GM12878 (cell line): ENCODE measurements around the gene SCAF8.

Experiments used
- ATF7 ChIP-seq: fragments of 450-650 bp; IDR thresholded peaks from 2 replicates; pipeline ENCODE4 v1.6.1; 2016; ENCODE audit warnings: low read depth, mild to moderate bottlenecking
- CBFB ChIP-seq: IDR thresholded peaks from 2 replicates; pipeline ENCODE4 v1.6.1; 2016; ENCODE audit warnings: antibody characterized with exemption, low read depth
- CBX3 ChIP-seq: fragments of 200-600 bp; sonication (generic); IDR thresholded peaks from 2 replicates; pipeline ENCODE4 v1.6.1; 2016; ENCODE audit warnings: low read depth, borderline replicate concordance
- CEBPZ ChIP-seq: fragments of 150-350 bp; IDR thresholded peaks from 2 replicates; pipeline ENCODE4 v1.6.1; 2016; ENCODE audit warnings: low read depth, low read length
- EZH2 ChIP-seq: IDR thresholded peaks from 2 replicates; pipeline ENCODE4 v1.6.1; 2012; ENCODE audit warnings: low read depth, mild to moderate bottlenecking, control low read depth, inconsistent platforms, low read length, borderline replicate concordance; ENCODE audit not compliant: control insufficient read depth
- FOS ChIP-seq: IDR thresholded peaks from 3 replicates; pipeline ENCODE4 v1.6.1; 2011; ENCODE audit warnings: borderline replicate concordance; ENCODE audit not compliant: insufficient read length; ENCODE audit errors: extremely low read depth
- HCFC1 ChIP-seq: fragments of 150-350 bp; IDR thresholded peaks from 2 replicates; pipeline ENCODE4 v1.6.1; 2014; ENCODE audit warnings: low read length
- JUNB ChIP-seq: IDR thresholded peaks from 2 replicates; pipeline ENCODE4 v1.6.1; 2016; ENCODE audit warnings: antibody characterized with exemption, mild to moderate bottlenecking
- NFIC ChIP-seq: IDR thresholded peaks from 2 replicates; pipeline ENCODE4 v1.6.1; 2012; ENCODE audit warnings: low read depth, mild to moderate bottlenecking, inconsistent platforms, low read length, moderate library complexity
- POLR2AphosphoS2 ChIP-seq: IDR thresholded peaks from 2 replicates; pipeline ENCODE4 v1.6.1; 2011; ENCODE audit warnings: low read depth, mild to moderate bottlenecking, low read length, improper control_type of control experiment, moderate library complexity
- TBL1XR1 ChIP-seq: IDR thresholded peaks from 2 replicates; pipeline ENCODE4 v1.6.1; 2012; ENCODE audit warnings: low read depth, low read length, improper control_type of control experiment
- YY1 ChIP-seq: IDR thresholded peaks from 2 replicates; pipeline ENCODE4 v1.6.1; 2011; ENCODE audit warnings: low read depth, mild to moderate bottlenecking, low read length
- TF ChIP-seq, protein P1 (sequence below), 3 experiments: IDR thresholded peaks in 2 of 3; conservative IDR thresholded peaks in 1 of 3; 2 replicates each; pipeline ENCODE4 v1.5.1; 2011; ENCODE audit warnings: low read depth in 3 of 3, low read length in 3 of 3, mild to moderate bottlenecking in 3 of 3, control low read depth in 2 of 3, moderate library complexity in 2 of 3, inconsistent platforms in 1 of 3, mixed read lengths in 1 of 3; ENCODE audit not compliant: control insufficient read depth in 2 of 3, insufficient read depth in 1 of 3; ENCODE audit errors: extremely low read depth in 1 of 3

GRCh38 chr6:154726887-154727286 lies 6.3 kb upstream of the SCAF8 start:
- TF ChIP-seq CEBPZ = no peak
- no peak for TF ChIP-seq FOS
- TF ChIP-seq TBL1XR1 = no peak
- TF ChIP-seq JUNB = no peak
- TF ChIP-seq CBFB = no peak
- no peak for TF ChIP-seq CBX3
- TF ChIP-seq NFIC = no peak
- TF ChIP-seq EZH2 = no peak
- no peak for TF ChIP-seq HCFC1
- TF ChIP-seq YY1 = no peak
- TF ChIP-seq, protein P1, sequence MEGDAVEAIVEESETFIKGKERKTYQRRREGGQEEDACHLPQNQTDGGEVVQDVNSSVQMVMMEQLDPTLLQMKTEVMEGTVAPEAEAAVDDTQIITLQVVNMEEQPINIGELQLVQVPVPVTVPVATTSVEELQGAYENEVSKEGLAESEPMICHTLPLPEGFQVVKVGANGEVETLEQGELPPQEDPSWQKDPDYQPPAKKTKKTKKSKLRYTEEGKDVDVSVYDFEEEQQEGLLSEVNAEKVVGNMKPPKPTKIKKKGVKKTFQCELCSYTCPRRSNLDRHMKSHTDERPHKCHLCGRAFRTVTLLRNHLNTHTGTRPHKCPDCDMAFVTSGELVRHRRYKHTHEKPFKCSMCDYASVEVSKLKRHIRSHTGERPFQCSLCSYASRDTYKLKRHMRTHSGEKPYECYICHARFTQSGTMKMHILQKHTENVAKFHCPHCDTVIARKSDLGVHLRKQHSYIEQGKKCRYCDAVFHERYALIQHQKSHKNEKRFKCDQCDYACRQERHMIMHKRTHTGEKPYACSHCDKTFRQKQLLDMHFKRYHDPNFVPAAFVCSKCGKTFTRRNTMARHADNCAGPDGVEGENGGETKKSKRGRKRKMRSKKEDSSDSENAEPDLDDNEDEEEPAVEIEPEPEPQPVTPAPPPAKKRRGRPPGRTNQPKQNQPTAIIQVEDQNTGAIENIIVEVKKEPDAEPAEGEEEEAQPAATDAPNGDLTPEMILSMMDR (IDR thresholded peaks at IDR 0.05 in 2 of 3, conservative IDR thresholded peaks at IDR 0.05 in 1 of 3; ENCODE audit: control insufficient read depth in 2 of 3, extremely low read depth in 1 of 3, insufficient read depth in 1 of 3, low read depth in 3 of 3, low read length in 3 of 3) = no peak
- no peak for TF ChIP-seq POLR2AphosphoS2
- TF ChIP-seq ATF7 = no peak
